Thoracic aorta (tissue), 2 donors: Measurements from ENCODE around the gene TRIM63. TPM values are rescaled to one million over a fixed set of nuclear protein-coding genes. Genes with fewer than 3 reads are reported as not detected.
A peak's percentile ranks its signal among the peaks of the same experiment; 100 is the strongest.
"Not testable (repeated sequence)": the region's sequence is repeated elsewhere in the genome, so short reads cannot be mapped to it uniquely, and the experiment has no call there.

Experiments used
- ATAC-seq: fragments of 150-250 bp; one replicate; pipeline ENCODE4 v1.8.0; 2017; ENCODE audit warnings: low read depth; ENCODE audit not compliant: insufficient number of reproducible peaks, low FRiP score
- DNase-seq: peaks from one replicate; pipeline ENCODE4 v3.0.0-alpha.2; 2020; ENCODE audit warnings: low spot score
- H3K27ac ChIP-seq, 2 donors: fragments of 200-600 bp; sonication (generic); 1 replicate in 1 of 2; 2 replicates in 1 of 2; pipeline ENCODE4 v1.5.1; 2016; ENCODE audit warnings: mild to moderate bottlenecking in 2 of 2, moderate library complexity in 2 of 2
- H3K27me3 ChIP-seq: fragments of 200-600 bp; sonication (generic); replicated peaks from 2 replicates; pipeline ENCODE4 v1.6.0; 2016; ENCODE audit warnings: mild to moderate bottlenecking; ENCODE audit not compliant: insufficient read depth
- H3K36me3 ChIP-seq: fragments of 200-600 bp; sonication (generic); one replicate; pipeline ENCODE4 v1.5.1; 2016
- H3K4me1 ChIP-seq, 2 donors: fragments of 200-600 bp; sonication (generic); 1 replicate in 1 of 2; 2 replicates in 1 of 2; pipeline versions ENCODE4 v1.5.1 to v1.6.0; 2016; ENCODE audit warnings: low read depth in 2 of 2, mild to moderate bottlenecking in 1 of 2; ENCODE audit not compliant: control insufficient read depth in 1 of 2
- H3K4me3 ChIP-seq: fragments of 200-600 bp; sonication (generic); 2 replicates; pipeline ENCODE4 v1.5.1; 2016; ENCODE audit warnings: mild to moderate bottlenecking
- H3K9me3 ChIP-seq: fragments of 200-600 bp; sonication (generic); 2 replicates; pipeline ENCODE4 v1.5.1; 2016
- total RNA-seq, 2 donors: library from RNA; depleted of rRNA; stranded (reverse); fragments of >200 nt; gene quantifications; one replicate each; pipeline versions ENCODE4 v1.1.0 to v1.2.3, GENCODE V29; 2016
- TF ChIP-seq, protein P1 (sequence below): fragments of 200-600 bp; sonication (generic); IDR thresholded peaks from one replicate; pipeline ENCODE4 v1.5.1; 2019; ENCODE audit warnings: antibody characterized with exemption

TRIM63 gene
- total RNA-seq, 2 donors from 2014 or later = not detected

GRCh38 chr1:26110731-26111529 is 43.5 kb upstream of the TRIM63 start:
- Histone ChIP-seq H3K36me3 (peaks cover 5% of the 10 kb centered on the region), H3K4me1 (peaks cover 8 to 17% of the 10 kb centered on the region in 2 donors), H3K4me3 (peak overlapping the region; percentile 87), H3K27ac (peak overlapping the region; percentile 87), H3K27me3 (no peaks in the 10 kb centered on the region), H3K9me3 (no peaks in the 10 kb centered on the region)
- TF ChIP-seq, protein P1, sequence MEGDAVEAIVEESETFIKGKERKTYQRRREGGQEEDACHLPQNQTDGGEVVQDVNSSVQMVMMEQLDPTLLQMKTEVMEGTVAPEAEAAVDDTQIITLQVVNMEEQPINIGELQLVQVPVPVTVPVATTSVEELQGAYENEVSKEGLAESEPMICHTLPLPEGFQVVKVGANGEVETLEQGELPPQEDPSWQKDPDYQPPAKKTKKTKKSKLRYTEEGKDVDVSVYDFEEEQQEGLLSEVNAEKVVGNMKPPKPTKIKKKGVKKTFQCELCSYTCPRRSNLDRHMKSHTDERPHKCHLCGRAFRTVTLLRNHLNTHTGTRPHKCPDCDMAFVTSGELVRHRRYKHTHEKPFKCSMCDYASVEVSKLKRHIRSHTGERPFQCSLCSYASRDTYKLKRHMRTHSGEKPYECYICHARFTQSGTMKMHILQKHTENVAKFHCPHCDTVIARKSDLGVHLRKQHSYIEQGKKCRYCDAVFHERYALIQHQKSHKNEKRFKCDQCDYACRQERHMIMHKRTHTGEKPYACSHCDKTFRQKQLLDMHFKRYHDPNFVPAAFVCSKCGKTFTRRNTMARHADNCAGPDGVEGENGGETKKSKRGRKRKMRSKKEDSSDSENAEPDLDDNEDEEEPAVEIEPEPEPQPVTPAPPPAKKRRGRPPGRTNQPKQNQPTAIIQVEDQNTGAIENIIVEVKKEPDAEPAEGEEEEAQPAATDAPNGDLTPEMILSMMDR = no peak
- DNase-seq = peak; percentile 11
- peak; percentile 23 for ATAC-seq

DNA sequence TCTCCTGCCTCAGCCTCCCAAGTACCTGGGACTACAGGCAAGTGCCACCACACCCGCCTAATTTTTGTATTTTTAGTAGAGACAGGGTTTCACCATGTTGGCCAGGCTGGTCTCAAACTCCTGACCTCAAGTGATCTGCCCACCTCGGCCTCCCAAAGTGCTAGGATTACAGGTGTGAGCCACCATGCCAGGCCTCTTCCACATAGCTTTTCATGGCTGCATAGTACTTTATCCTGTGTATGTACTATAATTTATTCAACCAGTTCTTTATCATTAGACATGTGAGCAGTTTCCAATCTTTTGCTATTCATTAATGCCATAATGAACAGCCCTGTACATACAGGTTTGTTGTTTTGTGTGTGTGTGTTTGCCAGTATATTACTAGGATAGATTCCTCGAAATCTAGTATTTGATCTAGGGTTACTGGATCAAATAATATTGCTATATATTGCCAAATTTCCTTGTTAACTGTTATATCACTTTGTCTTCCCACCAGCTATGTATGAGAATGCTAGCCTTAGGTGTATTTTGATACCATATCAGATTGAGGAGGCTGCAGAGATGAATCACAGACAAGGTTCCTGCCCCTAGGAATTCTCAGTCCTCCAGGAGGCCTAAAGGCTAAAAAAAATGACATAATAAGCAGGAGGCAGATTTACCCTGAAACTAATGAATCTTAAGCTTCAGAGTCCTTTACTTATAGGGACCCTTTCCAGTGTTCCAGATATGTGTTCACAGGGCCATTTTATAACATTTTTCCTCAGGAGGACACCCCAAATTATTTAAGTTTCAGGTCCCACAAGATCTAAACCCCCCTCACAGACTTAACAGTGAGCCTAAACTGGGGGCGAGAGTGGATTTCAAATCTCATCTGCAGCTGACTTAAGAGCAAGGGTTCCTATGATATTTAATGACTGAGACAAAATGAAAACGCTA is 42.1 kb upstream of the TRIM63 start:
- H3K27me3 ChIP-seq = no peaks in the 10 kb centered on the region
- ATAC-seq (no peak), DNase-seq (no peak)
- TF ChIP-seq, protein P1 = no peak
- H3K27ac ChIP-seq = no peak overlapping the region
- H3K9me3 ChIP-seq = no peaks in the 10 kb centered on the region
- peaks cover 8 to 17% of the 10 kb centered on the region in 2 donors for H3K4me1 ChIP-seq
- no peaks in the 10 kb centered on the region for H3K36me3 ChIP-seq
- H3K4me3 ChIP-seq = no peak overlapping the region

DNA sequence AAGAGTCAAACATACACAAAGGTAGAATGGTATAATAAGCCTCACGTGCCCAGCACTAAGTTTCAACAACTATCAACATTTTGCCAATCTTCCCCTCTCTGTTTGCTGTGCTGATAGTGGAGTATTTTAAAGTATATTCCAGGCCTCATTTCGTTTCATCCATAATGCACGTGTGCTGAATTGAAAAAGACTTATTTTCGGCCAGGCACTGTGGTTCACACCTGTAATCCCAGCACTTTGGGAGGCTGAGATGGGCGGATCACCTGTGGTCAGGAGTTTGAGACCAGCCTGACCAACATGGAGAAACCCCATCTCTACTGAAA is 37.8 kb upstream of the TRIM63 start:
- H3K4me1 ChIP-seq, DNase-seq, H3K36me3 ChIP-seq, H3K4me3 ChIP-seq, H3K27me3 ChIP-seq, H3K9me3 ChIP-seq, H3K27ac ChIP-seq, ATAC-seq: not testable (repeated sequence)

DNA sequence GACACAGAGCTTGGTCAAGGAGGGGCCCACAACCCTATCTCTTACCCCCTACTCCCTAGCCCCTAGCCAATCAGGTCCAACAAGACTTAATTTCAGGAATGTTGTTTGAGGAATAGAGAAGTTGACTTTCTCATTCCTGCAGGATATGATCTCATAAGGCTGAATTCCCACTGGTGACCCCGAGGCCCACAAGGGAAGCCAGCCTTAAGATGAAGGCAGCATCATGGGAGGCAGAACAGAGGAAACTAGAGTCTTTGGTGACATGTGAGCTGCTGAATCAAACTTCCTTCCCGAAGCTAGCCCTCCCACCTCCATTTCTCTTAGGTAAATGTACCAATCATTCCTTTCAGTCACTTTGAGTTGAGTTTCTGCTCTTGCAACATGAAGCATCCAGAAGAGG is 35.1 kb upstream of the TRIM63 start:
- no peak for DNase-seq
- H3K27me3 ChIP-seq = no peaks in the 10 kb centered on the region

GRCh38 chr1:26102119-26102518 is 34.7 kb upstream of the TRIM63 start:
- ATAC-seq (no peak), DNase-seq (no peak)
- TF ChIP-seq, protein P1 = no peak
- no peak overlapping the region for H3K27ac ChIP-seq
- H3K36me3 ChIP-seq = no peaks in the 10 kb centered on the region
- H3K4me1 ChIP-seq = no peaks in the 10 kb centered on the region
- no peak overlapping the region for H3K4me3 ChIP-seq
- H3K27me3 ChIP-seq = no peaks in the 10 kb centered on the region
- no peaks in the 10 kb centered on the region for H3K9me3 ChIP-seq

More for the DNA sequence above, 35.1 kb upstream of the TRIM63 start:
- Histone ChIP-seq H3K27ac (no peak overlapping the region), H3K36me3 (no peaks in the 10 kb centered on the region), H3K4me3 (no peak overlapping the region), H3K9me3 (no peaks in the 10 kb centered on the region), H3K4me1 (no peaks in the 10 kb centered on the region)
- TF ChIP-seq, protein P1 = no peak
- ATAC-seq = no peak

- not testable (repeated sequence) for DNase-seq, H3K9me3 ChIP-seq, H3K27ac ChIP-seq, H3K27me3 ChIP-seq, H3K36me3 ChIP-seq, ATAC-seq, H3K4me3 ChIP-seq, H3K4me1 ChIP-seq
These were observed 32.8 kb upstream of the TRIM63 start for GRCh38 chr1:26100204-26100603.
